SK-N-SH treated with all-trans-retinoic acid at 6 μM for 48 hours (cell line): Measurements from ENCODE around the gene CCDC174.

Experiments used
- ATAC-seq: fragments of 200-7000 bp; cut with Tn5 transposase; 3 replicates; pipeline ENCODE4 v1.9.1; 2020; ENCODE audit warnings: mild to moderate bottlenecking, moderate library complexity
- ARNTL ChIP-seq: fragments of 450-650 bp; formaldehyde crosslinking; IDR thresholded peaks from 2 replicates; pipeline ENCODE4 v1.5.0; 2020; ENCODE audit warnings: low read depth, mild to moderate bottlenecking, moderate library complexity, borderline replicate concordance
- BACH2 ChIP-seq: fragments of 250-450 bp; sonication (Bioruptor Pico); IDR thresholded peaks from 2 replicates; pipeline ENCODE4 v1.9.0; 2021; ENCODE audit warnings: mild to moderate bottlenecking, borderline replicate concordance
- CREB5 ChIP-seq: fragments of 250-450 bp; sonication (Bioruptor Pico); IDR thresholded peaks from 2 replicates; pipeline ENCODE4 v1.5.1; 2020; ENCODE audit warnings: low read depth, mild to moderate bottlenecking, moderate library complexity
- CSDC2 ChIP-seq: fragments of 250-450 bp; sonication (Bioruptor Pico); IDR thresholded peaks from 2 replicates; pipeline ENCODE4 v1.5.0; 2020; ENCODE audit warnings: mild to moderate bottlenecking, moderate library complexity
- CSRNP3 ChIP-seq: fragments of 250-450 bp; sonication (Bioruptor Pico); IDR thresholded peaks from 2 replicates; pipeline ENCODE4 v1.5.1; 2021; ENCODE audit warnings: mild to moderate bottlenecking, moderate library complexity
- ESRRG ChIP-seq: fragments of 250-450 bp; sonication (Bioruptor Pico); IDR thresholded peaks from 2 replicates; pipeline ENCODE4 v1.6.1; 2021; ENCODE audit warnings: mild to moderate bottlenecking
- GLIS3 ChIP-seq: fragments of 250-450 bp; sonication (Bioruptor Pico); IDR thresholded peaks from 2 replicates; pipeline ENCODE4 v1.5.0; 2020; ENCODE audit warnings: mild to moderate bottlenecking, moderate library complexity
- ISL1 ChIP-seq: fragments of 250-450 bp; sonication (Bioruptor Pico); IDR thresholded peaks from 2 replicates; pipeline ENCODE4 v2.1.2; 2022; ENCODE audit warnings: mild to moderate bottlenecking, moderate library complexity
- OSR1 ChIP-seq: fragments of 250-450 bp; sonication (Bioruptor Pico); IDR thresholded peaks from 2 replicates; pipeline ENCODE4 v1.8.0; 2022; ENCODE audit warnings: moderate library complexity, mild to moderate bottlenecking, inconsistent platforms
- POU6F1 ChIP-seq: fragments of 250-450 bp; sonication (Bioruptor Pico); IDR thresholded peaks from 2 replicates; pipeline ENCODE4 v1.8.0; 2021; ENCODE audit warnings: low read depth, mild to moderate bottlenecking, moderate library complexity, borderline replicate concordance
- PPARA ChIP-seq: fragments of 250-450 bp; sonication (Bioruptor Pico); IDR thresholded peaks from 2 replicates; pipeline ENCODE4 v1.5.0; 2020; ENCODE audit warnings: mild to moderate bottlenecking, borderline replicate concordance
- RARB ChIP-seq: fragments of 250-450 bp; sonication (Bioruptor Pico); IDR thresholded peaks from 2 replicates; pipeline ENCODE4 v1.8.0; 2021; ENCODE audit warnings: mild to moderate bottlenecking, moderate library complexity
- SNAI2 ChIP-seq: fragments of 250-450 bp; sonication (Bioruptor Pico); IDR thresholded peaks from 2 replicates; pipeline ENCODE4 v1.5.0; 2020; ENCODE audit warnings: mild to moderate bottlenecking, moderate library complexity
- TCF4 ChIP-seq: fragments of 250-450 bp; sonication (Bioruptor Pico); IDR thresholded peaks from 2 replicates; pipeline ENCODE4 v1.8.0; 2021; ENCODE audit warnings: mild to moderate bottlenecking, moderate library complexity, borderline replicate concordance
- TOX ChIP-seq: fragments of 250-450 bp; sonication (Bioruptor Pico); IDR thresholded peaks from 2 replicates; pipeline ENCODE4 v1.8.0; 2021; ENCODE audit warnings: mild to moderate bottlenecking, moderate library complexity, borderline replicate concordance
- TSHZ2 ChIP-seq: fragments of 250-450 bp; sonication (Bioruptor Pico); IDR thresholded peaks from 2 replicates; pipeline ENCODE4 v1.5.0; 2020; ENCODE audit warnings: mild to moderate bottlenecking, moderate library complexity
- ZC3H10 ChIP-seq: fragments of 250-450 bp; sonication (Bioruptor Pico); IDR thresholded peaks from 2 replicates; pipeline ENCODE4 v1.5.1; 2021; ENCODE audit warnings: mild to moderate bottlenecking, moderate library complexity
- ZFP3 ChIP-seq: fragments of 250-450 bp; sonication (Bioruptor Pico); IDR thresholded peaks from 2 replicates; pipeline ENCODE4 v1.5.0; 2020; ENCODE audit warnings: mild to moderate bottlenecking, moderate library complexity
- ZFP30 ChIP-seq: fragments of 450-650 bp; formaldehyde crosslinking; IDR thresholded peaks from 2 replicates; pipeline ENCODE4 v1.5.0; 2022; ENCODE audit warnings: mild to moderate bottlenecking, moderate library complexity
- ZNF565 ChIP-seq: fragments of 450-650 bp; formaldehyde crosslinking; conservative IDR thresholded peaks from 2 replicates; pipeline ENCODE4 v1.5.0; 2020; ENCODE audit warnings: low read depth, mild to moderate bottlenecking, moderate library complexity
- ZNF70 ChIP-seq: fragments of 450-650 bp; formaldehyde crosslinking; IDR thresholded peaks from 2 replicates; pipeline ENCODE4 v1.5.0; 2020; ENCODE audit warnings: mild to moderate bottlenecking, moderate library complexity
- ZNF8 ChIP-seq: fragments of 450-650 bp; formaldehyde crosslinking; IDR thresholded peaks from 2 replicates; pipeline ENCODE4 v1.5.0; 2020; ENCODE audit warnings: mild to moderate bottlenecking, moderate library complexity
- TF ChIP-seq, protein P1 (sequence below): fragments of 250-450 bp; sonication (Bioruptor Pico); IDR thresholded peaks from 2 replicates; pipeline ENCODE4 v1.8.0; 2020; ENCODE audit warnings: mild to moderate bottlenecking, moderate library complexity, borderline replicate concordance

CCDC174 gene

DNA sequence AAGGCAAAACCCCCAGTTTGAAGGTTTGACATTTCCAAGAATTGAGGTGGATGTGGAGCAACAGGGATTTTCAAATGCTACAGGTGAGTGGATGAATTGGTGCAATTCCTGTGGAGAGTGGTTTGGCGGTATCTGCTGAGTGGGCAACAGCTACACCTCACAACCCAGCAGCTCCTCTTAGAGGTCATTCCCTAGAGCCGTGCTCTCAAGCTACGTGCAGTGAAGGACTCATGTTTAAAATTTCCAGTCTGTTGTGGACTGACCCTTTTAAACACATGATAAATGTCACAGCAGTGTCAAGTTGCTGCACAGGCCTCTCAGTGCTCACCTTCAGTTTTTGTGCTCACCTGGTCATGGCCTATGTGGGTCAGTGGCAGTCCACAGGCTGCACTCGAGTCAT, 32.9 kb downstream of the CCDC174 start (continued):
- TF ChIP-seq POU6F1 (no peak), ISL1 (no peak), SNAI2 (no peak), GLIS3 (no peak), ESRRG (no peak), ZC3H10 (CRISPR knock-in tag) (no peak), ZNF565 (CRISPR knock-in tag) (no peak), CSDC2 (no peak)
- TF ChIP-seq, protein P1, sequence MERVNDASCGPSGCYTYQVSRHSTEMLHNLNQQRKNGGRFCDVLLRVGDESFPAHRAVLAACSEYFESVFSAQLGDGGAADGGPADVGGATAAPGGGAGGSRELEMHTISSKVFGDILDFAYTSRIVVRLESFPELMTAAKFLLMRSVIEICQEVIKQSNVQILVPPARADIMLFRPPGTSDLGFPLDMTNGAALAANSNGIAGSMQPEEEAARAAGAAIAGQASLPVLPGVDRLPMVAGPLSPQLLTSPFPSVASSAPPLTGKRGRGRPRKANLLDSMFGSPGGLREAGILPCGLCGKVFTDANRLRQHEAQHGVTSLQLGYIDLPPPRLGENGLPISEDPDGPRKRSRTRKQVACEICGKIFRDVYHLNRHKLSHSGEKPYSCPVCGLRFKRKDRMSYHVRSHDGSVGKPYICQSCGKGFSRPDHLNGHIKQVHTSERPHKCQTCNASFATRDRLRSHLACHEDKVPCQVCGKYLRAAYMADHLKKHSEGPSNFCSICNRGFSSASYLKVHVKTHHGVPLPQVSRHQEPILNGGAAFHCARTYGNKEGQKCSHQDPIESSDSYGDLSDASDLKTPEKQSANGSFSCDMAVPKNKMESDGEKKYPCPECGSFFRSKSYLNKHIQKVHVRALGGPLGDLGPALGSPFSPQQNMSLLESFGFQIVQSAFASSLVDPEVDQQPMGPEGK (CRISPR knock-in tag), result no peak

DNA sequence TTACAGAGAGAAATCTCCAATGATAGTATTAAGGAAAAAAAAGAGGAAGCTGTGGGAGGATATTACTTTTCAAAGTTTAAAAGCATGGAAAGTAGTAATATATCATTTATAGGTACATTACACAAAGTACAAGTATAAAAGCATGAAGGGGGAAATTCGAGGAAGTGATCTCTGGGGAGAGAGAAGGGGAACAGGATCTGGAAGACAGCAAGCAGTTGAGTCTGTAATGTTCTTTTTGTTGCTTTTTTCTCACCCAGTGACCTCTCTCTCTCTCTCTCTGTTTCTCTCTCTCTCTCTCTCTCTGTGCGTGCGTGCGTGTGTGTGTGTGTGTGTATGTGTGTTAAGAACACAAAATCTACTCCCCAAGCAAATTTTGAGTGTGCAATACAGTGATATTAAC, 33.6 kb downstream of the CCDC174 start:
- ATAC-seq, result no peak
- no peak for TF ChIP-seq SNAI2
- TF ChIP-seq ZNF565 (CRISPR knock-in tag), result no peak
- no peak for TF ChIP-seq PPARA
- no peak for TF ChIP-seq ARNTL (CRISPR knock-in tag)
- TF ChIP-seq ZFP30 (CRISPR knock-in tag), result no peak
- TF ChIP-seq ISL1, result no peak
- no peak for TF ChIP-seq ESRRG
- TF ChIP-seq TOX (CRISPR knock-in tag), result no peak
- TF ChIP-seq GLIS3, result no peak
- TF ChIP-seq TCF4, result no peak
- no peak for TF ChIP-seq BACH2 (CRISPR knock-in tag)
- no peak for TF ChIP-seq ZFP3
- TF ChIP-seq TSHZ2 (CRISPR knock-in tag), result no peak
- TF ChIP-seq ZNF70, result no peak
- TF ChIP-seq RARB (CRISPR knock-in tag), result no peak
- TF ChIP-seq POU6F1, result no peak
- no peak for TF ChIP-seq CREB5 (CRISPR knock-in tag)

DNA sequence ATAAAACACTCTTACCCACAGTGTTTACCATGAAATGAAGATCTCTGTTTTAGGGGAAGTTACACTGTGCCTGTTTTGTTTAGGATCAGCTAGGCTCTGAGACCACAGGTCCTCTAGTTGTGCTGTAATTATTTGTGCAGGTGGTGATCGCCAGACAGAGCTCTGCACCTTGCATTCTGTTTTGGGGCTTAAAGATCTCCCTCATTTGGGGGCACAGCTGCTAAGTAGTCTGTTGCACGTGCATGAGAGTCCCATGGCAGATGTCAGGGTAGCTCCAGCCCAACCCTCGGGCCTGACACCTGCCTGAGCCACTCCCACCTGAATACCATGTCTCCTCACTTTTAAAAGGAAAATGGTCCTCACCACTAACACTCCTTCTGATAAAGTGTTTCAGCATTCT, 35.8 kb downstream of the CCDC174 start:
- ATAC-seq, result no peak
- no peak for TF ChIP-seq ISL1
- TF ChIP-seq CSDC2, result no peak
- TF ChIP-seq ARNTL (CRISPR knock-in tag), result no peak
- no peak for TF ChIP-seq TSHZ2 (CRISPR knock-in tag)
- no peak for TF ChIP-seq OSR1
- no peak for TF ChIP-seq ESRRG
- TF ChIP-seq ZNF8, result no peak
- TF ChIP-seq CSRNP3 (CRISPR knock-in tag), result no peak
- TF ChIP-seq POU6F1, result no peak
- TF ChIP-seq ZC3H10 (CRISPR knock-in tag), result no peak
- TF ChIP-seq GLIS3, result no peak
- no peak for TF ChIP-seq RARB (CRISPR knock-in tag)
